ENCODE data around the gene CREBBP.

Gene CREBBP

DNA sequence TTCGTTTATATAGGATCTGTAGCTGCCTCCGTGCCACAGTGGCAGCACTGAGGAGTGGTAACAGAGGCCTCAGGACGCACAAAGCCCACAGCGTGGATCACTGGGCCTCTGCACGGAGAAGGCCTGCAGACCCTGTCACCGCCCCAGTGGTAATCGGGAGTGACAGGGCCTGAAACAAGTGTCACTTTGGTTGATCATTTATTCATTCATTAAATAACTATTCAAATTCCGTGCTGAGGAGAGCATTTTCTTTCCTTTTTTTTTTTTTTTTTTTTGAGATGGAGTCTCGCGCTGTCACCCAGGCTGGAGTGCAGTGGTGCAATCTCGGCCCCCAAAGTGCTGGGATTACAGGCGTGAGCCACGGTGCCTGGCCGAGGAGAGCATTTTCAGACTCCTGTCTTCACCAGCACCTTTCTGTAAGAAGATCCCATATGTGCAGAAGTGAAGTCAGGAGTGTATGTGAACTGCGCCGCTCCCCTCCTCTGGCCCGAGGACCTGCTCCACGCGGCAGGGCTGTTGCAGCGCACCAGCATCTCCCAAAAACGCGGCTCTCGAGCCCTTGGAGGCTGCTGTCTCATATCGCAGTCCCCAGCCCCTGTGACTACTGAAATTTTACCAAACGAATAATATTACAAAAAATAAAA is 118.3 kb downstream of the CREBBP start:
- DNase-seq = no peak

DNA sequence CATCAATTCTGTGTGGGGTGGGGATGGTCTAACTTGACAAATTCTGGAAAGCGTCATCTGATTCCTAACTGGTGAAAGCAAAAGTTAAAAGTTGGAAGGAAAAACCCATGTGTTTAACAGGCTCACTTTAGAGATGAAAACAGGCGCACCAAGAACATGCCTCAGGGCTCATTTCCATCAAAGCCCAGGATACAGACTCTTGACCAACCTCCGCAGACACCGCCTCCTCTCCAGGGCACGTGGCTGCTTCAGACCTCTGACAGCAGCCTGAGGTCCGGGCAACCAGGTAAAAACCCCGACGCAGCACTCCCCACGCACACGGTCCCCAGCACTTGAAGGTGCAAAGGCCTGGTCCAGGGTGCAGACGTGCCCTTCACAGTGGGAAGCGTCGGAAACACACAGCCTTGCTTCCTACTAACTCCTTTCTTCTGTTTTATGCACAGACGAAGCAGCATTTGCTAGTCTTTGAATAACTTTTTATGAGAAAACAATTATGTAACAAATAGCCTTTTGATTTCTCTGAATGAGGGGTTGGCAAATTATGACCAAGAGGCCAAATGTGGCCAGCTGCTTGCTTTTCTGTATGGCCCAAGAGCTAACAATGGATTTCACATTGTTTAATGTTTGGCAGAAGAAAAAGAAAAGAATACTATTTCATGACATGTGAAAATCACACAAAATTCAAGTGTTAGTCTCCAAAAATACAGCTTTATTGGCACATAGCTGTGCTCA is 119.0 kb downstream of the CREBBP start:
- DNase-seq = no peak

DNA sequence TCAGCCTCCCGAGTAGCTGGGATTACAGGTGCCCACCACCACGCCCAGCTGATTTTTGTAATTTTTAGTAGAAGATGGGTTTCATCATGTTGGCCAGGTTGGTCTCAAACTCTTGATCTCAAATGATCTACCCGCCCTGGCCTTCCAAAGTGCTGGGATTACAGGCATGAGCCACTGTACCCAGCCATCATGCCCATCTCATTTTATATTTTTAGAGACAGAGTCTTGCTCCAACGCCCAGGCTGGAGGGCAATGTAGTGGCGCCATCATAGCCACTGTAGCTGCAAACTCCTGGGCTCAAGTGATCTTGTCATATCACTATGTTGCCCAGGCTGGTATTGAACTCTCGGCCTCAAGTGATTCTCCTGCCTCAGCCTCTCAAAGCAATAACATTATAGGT is 120.0 kb downstream of the CREBBP start:
- DNase-seq = no peak

DNA sequence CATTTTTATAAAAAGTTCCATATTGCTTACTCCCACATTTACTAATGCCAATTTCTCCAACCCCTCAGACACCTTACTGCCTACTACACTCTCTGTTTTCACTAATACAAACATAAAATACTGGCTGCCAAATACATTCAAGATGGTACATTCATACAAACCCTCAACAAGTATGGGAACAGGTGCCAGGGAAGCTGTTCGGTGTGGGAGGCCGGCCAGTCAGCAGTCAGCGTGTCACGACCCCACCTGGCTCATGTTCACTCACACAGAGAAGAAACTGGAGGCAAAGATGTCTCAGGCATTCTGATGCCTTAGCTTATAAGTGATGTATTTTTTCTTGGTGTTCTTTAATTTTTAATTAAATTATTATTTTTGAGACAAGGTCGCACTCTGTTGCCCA is 120.8 kb downstream of the CREBBP start:
- DNase-seq = no peak

DNA sequence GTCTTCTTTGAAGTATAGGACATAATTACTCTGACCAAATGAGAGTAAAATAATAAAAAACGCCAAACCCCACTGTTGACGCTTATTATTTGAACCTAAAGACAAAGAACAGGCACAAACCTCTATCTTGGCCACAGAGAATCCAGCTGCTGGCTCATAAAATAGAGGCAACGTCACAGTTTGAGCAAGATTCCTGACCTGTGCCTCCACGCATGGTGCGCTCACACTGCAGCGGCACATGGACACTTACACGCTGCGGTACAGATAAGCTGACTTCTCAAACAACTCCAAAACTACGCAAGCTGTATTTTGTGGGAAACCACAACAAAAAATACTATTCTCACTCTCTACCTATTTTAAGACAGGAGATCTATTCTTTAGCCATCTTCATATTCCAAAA is 124.4 kb downstream of the CREBBP start:
- DNase-seq = no peak

DNA sequence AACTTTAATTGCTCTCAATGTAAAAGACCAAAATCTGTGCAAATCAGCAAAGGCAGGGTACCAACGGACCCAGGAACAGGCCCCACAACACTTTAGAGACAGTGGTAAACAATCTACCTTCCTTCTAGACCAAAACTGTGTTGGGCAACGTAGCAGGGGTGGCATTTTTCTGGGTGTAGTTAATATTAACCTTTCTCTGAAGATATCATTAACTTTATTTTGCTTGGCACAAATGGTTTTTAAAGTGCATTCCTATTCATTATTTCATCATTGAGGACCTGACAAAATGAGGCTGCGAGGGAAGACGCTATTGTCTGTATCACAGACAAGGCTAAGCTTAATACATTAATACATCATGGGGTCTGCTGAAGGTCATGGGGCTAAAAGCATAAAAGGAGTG is 125.3 kb downstream of the CREBBP start:
- no peak for DNase-seq

DNA sequence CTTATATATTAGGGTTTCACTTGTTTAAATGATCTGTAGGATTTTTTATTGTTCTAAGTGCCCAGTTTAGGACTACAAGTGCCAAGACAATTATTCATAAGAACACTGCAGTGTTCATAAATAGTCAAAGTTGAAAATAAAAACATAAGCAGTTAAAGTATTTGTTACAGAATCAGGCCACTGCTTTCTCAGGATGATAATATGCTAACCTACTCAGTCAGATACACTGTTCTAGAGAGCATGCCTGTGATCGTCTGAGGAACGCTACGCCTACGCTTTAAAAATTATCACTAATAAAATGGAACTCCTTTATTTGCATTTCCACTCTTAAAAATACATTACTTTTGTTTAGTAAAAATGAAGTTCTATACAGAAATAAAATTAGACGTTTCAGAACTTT is 125.7 kb downstream of the CREBBP start:
- no peak for DNase-seq

DNA sequence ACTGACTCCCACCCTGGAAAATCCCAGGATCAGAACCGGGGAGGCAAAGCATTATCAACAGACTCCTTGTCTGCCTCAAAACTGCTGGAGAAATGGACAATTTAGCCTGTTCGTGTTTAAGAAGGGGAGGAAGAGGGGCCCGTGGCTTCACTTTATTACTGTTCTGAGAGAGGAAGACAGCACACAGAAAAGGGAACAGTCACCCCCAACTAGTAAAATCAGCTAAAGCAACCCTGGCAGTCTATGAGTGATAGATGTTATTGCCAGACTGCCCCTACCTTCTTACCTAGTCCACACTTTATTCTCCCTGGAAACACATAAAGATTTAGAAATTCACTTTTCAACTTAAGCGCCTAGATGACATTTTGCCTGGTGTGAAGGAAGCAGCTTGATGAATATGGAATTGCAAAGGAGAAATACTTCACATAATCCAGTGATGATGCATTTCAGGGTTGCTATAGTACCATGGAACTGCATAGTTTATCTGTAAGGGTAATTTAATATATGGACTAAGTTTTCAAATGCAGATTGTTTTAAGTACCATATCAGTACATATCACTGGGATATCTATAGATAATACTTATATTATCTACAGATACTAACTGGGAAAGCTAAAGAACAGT is 126.3 kb downstream of the CREBBP start:
- no peak for DNase-seq

DNA sequence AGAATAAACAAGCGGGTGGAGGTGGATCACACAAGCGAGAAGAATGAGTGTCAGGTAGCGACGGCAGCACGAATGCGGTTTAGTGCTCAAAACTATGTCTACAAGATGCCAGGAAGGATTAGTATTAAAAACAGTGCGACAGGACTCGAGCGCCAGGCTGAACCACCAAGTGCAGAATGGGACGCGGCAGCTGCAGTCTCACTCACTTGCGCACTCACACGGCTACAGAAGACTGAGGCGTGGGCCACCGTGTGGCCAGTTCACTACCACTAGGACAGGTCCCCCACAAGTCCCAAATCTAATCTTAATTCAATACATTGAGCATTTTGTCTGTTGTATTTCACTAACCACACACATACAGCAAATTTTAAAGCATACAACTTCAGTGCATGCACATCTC is 127.5 kb downstream of the CREBBP start:
- no peak for DNase-seq

DNA sequence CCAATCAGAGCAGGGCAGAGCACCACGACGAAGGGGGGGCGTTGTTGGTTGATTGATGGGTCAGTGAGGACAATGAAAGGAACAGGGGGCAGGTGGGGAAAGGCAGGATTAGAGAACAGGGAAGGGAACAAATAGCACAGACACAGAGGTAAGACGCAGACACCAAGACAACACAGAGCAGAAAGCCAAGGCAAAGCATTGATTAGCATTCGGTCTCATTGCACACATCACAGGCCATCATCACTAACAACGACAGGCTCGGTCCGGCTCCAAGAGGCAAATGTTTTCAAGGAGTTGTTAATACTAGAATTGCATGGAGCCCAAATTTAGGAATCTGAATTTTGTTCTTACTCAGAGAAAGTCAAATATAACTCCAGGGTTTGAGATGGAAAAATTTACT is 128.6 kb downstream of the CREBBP start:
- no peak for DNase-seq

DNA sequence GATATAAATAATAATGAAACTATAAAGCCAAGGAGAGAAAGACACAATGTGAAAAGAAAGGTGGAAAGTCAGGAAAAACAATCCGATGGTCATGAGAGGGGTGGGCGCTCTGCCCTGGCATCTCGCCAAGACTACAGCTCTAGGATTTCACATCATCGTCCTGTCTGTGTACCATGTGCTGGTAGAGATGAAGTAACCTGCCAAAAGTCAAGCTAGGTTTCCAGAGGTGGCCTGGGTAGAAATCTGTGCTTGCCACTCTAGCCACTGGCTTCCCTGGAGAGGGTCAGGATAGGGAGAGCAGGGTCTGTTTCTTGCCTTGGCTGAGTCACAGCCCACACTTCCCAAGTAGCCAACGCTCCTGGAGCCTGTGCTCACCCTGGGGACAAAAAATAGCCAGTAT is 132.2 kb downstream of the CREBBP start:
- no peak for DNase-seq

DNA sequence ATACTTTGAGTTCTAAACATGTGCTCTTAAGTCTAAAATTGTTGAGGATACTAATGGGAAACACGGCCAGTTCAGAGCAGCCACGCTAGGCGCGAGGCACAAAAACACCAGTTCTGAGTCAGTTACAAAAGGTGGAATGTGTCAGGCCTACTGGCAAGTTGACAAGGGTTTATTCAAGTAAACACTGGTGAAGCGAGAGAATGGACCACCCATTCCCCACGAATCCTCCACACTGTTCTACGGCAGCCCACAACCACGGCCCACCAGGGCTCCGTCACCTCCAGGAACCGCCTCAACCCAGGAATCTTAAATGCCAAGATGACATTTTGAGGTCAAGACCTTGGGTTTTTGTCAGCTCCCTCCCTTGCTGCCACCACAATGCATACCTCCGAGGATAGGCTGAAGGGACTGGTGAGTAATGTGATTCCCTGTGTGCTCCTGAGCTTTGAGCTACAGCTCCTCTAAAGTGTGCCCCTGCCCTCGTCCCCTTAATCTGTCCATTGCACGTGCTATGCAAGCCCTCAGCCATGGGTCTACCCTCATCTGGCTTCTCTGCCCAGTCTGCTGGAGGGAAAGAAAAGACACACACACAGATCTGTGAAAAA is 134.7 kb downstream of the CREBBP start:
- no peak for DNase-seq

DNA sequence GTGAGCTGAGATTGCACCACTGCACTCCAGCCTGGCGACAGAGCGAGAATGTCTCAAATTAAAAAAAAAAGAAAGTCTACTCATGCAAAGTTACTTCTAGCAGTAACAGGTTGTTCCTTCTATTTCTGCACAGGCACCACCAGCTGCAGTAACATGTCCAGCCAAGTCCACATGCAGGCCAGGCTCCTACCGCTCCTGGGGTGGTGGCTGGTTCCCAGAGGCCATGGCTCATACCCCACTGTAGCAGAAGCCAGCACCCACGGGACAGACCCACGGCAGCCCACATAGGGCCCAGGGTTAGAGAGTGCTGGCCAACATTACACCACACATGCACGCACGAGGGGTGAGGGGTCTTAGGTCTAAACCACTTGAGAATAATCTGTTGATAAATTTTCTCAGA is 136.5 kb downstream of the CREBBP start:
- DNase-seq = no peak

DNA sequence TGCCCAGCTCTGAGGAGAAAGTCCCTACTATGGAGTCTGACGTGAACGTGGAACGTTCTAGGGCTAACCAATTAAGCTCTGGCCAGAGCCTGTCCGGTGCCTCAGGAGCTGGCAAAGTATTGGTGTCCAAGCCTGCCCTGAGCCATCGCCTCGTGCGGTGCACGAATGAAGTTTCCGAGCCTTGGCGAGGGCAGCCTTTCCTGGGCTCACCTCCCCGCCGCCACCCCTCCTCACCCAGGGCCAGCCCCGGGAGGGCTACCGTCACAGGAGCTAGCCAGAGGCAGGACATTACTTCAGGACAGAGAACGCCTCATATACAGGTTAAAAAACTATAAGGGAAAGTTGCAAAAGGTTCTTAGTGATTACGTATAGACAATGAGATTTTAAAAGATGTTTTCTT is 139.6 kb downstream of the CREBBP start:
- no peak for DNase-seq

DNA sequence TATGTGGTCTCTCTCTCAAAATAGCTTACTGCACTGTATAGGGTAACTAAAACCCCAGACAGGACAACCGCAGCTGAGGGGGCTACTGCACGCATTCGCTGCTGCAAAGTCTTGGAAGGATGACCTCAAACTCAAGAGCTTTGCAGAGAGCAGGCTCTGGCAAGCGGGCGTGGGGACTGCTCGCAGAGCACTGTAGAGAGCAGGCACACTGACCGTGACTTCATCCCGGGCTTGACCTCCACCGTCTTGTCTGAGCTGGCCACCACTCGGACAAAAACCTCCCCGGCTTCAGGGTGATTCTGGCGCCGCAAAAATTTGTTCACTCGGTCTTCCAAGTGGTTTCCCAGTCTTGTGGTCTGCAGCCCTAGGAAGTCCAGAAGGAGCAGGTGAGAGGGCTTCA is 140.3 kb downstream of the CREBBP start:
- no peak for DNase-seq

DNA sequence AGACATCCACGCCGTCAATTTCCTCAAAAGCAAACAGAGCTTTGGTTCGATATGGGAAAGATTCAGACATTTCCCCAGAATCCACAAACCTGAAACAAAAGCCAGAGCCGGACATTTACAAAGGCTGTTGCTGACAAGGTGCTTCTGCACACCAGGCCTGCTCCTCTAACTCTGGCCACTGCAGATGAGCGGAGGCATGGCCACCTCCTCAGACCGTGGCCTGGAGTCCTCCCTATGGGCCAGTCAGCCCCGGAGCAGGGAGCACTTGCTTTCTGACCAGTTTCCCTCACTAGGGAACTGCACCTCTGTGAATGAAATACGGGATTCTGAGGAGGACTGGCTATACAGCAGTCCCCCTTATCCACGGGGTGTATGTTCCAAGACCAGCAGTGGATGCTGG is 140.9 kb downstream of the CREBBP start:
- DNase-seq = no peak

DNA sequence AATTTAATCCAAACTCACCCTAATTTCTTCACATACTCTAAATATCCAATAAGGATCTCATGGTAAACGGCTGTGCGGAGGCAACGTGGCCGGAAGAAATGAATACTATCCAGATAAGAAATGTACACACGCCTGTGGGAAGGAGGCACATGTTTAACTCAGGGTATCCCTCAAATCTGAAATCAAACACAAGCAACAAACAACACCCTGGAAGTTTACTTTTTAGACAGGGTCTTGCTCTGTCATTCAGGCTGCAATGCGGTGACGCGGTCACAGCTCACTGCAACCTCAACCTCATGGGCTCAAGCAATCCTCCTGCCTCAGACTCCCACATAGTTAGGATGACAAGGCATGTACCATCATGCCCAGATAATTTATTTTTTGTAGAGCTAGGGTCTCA is 142.0 kb downstream of the CREBBP start:
- no peak for DNase-seq

DNA sequence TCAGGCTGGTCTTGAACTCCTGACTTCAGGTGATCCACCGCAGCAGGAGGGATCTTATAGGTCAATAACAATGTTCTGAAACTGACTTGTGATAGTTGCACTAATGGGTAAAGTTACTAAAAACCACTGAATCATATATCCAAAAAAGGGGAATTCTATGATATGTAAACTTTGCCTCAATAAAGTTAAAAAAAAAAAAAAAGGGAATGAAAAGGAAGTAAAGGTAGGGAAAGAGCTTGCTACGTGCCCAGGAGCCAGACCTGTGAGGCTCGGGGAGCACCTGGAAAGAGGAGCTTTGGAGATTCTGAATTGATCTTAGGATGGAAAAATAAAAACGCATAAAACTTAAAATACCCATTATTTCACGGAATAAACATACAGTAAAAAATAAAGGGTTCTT is 142.4 kb downstream of the CREBBP start:
- DNase-seq = no peak

DNA sequence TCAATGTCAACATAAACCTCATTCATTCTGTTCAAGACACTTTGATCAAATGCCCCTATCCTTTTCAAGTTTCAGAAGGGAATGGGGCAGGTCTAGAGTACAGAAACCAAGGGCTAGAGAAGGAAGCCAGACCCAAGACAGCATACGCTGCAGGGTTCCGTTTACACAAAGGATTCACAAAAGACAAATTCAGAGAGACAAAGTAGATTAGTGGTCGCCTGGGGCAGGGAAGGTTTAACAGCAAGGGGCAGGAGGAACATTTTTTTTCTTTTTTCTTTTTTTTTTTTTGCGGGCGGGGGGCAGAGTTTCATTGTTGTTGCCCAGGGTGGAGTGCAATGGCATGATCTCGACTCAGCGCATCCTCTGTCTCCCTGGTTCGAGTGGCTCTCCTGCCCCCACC is 143.3 kb downstream of the CREBBP start:
- DNase-seq = no peak

DNA sequence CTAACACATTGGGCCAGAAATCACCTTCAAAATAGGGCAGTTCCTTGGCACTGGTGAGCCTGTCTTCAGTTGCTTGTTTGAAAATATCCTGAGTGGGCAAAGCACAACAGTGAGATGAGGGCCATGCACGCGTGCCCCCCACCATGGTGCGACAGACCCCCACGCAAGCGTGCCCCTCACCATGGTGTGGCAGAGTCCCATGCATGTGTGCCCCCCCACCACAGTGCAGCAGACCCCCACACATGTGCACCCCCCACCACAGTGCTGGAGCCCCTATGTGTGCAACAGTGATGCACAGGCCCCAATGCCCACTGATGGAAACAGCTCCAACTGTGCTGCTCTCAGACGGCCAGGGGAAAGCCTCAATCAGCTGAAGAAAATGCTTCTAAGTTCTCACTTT is 144.4 kb downstream of the CREBBP start:
- no peak for DNase-seq

DNA sequence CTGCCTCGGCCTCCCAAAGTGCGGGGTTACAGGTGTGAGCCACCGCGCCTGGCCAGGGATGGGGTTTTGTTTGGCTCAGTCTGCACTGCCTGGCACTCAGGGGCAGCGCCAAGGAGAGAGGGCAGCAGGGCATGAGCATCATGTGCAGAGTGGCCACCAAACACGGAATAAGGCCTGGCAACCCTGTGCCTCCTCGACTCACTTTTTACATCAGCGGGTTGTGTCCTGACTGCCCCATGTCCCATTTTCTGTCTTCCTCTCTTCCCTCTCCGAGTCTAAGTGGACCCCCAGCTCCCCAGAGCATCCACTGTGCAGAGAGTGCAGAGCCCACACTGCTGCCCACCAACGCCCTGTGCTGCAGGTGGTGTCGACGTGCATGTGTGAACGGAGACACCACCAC is 145.0 kb downstream of the CREBBP start:
- DNase-seq = no peak

DNA sequence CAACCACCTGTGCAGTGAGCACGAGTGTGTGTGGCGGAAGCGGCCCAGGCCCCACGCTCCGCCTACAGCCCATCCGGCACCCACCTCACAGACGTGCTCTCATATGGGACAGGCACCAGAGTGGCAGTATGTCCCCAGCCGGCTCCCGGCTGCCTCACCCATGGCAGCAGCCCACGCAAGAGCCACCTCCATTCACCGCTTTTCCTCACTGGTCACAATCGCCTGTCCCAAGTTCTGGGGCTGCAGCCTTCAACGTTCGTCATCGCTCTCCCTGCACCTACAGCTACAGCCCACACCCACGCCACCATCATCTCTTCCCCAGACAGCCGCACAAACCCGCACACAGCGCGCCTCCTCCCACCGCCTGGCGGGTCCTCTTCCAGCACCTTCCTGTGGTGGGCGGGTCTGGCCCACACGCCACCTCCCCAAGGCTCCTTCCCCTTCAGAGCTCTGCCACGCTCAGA is 145.7 kb downstream of the CREBBP start:
- no peak for DNase-seq

DNA sequence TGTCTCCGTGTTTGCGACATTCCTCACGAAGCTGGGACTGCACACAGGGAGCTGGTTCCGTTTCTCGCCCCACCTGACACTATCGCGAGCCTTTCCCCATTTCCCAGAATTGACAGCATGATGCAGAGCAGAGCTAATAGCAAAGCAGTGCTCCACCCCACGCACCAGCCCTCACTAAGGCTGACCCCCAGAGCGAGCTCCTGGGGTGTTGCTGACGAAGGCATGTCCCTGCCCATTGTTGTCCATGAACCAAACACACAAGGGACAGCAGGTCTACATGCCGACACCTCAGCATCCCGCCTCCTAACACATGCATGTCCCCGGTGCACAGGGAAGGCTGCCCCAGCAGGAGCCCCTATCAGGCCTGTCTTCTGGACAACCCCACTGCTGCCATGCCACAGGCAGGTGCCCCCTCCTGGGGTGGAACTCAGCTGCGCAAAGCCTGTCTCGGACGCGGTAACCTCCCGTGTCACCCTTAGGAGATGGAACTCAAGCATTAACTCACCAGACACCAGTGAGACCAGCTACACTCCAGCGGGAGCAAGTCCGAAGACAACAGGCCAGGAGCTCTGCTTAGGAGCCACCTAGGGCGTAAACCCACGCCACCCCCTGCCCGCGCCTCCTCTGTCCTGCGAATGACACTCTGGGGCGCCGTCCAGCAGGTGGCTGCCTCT is 146.3 kb downstream of the CREBBP start:
- no peak for DNase-seq

Data from T-helper 9 cell (primary cell).